Mononuclear cell (primary cell): Measurements from ENCODE around the gene DAGLB. TPM values are rescaled to one million over a fixed set of nuclear protein-coding genes. Genes with fewer than 3 reads are reported as not detected.

Experiments
- H3K27me3 ChIP-seq: 2 replicates; pipeline ENCODE4 v1.6.0; 2011; ENCODE audit warnings: low read length, control low read depth; ENCODE audit not compliant: insufficient read depth
- H3K4me1 ChIP-seq: 2 replicates; pipeline ENCODE4 v1.5.1; 2011; ENCODE audit warnings: mild to moderate bottlenecking, low read length, control low read depth; ENCODE audit not compliant: insufficient read depth
- H3K4me3 ChIP-seq: 2 replicates; pipeline ENCODE4 v1.5.1; 2011; ENCODE audit warnings: mild to moderate bottlenecking, low read length, moderate library complexity
- H3K9me3 ChIP-seq: 2 replicates; pipeline ENCODE4 v1.5.1; 2011; ENCODE audit warnings: low read depth, mild to moderate bottlenecking, control low read depth, low read length
- total RNA-seq: library from RNA; depleted of rRNA; stranded (reverse); fragments of >200 nt; gene quantifications from one replicate; pipeline ENCODE4 v1.2.3, GENCODE V29; 2012

DAGLB gene
- total RNA-seq, 1 donor: 9.9 TPM

DNA sequence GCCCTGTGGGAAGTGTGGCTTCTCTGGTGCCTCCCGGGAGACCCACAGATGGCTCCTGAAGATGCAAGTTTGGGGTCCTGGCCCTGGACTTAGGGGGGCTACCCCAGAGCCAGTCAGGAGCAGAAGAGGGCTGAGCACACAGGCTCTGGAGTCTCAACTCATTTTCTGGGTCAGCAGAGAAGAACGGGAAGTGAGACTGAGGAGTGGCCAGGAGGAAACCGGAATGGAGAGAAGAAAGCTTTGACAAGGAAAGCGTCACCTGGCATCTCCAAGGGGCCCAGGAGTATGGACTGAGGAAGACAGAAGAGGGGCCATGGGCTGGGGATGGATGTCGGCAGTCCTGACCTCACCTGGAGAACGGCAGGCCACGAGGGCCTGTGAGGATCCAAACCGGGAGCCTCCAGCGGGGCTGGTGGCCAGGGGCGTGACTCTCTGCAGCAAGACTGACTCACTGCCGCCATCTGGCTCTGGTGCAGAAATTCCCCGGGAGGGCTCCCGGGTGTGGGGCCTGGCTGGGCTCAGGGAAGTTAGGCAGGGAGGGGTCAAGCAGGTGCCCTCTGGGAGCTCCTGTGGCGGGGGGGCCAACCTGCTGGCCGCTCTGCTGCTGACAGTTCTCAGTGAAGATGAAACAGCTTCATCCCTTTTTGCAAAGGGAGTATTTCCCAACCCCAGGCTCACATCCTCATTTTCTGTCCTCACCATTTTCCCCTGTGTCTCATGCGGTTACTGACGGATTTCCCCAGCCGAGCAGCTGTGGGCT is 23.6 kb downstream of the DAGLB start:
- H3K9me3 ChIP-seq: no peaks in the 10 kb centered on the region
- H3K4me3 ChIP-seq: no peak overlapping the region
- peaks cover 46% of the 10 kb centered on the region for H3K4me1 ChIP-seq
- no peaks in the 10 kb centered on the region for H3K27me3 ChIP-seq

DNA sequence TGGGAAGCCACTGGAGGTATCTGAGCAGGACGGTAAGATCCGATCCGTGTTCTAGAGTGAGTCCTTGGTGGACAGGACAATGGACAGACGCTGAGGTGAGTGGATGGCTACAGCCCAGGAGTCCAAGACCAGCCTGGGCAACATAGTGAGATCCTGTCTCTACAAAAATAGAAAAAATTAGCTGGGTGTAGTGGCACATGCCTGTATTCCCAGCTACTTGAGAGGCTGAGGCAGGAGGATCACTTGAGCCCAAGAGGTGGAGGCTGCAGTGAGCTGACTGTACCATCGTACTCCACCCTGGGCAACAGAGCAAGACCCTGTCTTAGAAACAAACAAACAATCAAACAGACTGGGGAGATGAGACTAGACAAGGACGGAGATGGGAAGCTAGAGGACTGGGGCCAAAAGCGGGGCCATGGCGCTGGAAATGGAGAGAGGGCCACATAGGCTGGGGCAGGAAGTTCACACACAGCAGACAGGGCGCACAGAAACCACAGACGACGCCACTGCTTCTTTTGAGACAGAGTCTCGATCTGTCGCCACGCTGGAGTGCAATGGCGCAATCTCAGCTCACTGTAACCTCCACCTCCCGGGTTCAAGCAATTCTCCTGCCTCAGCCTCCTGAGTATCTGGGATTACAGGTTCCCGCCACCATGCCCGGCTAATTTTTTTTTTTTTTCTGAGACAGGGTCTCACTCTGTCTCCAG is 24.7 kb downstream of the DAGLB start:
- H3K4me3 ChIP-seq: no peak overlapping the region
- no peaks in the 10 kb centered on the region for H3K9me3 ChIP-seq
- no peaks in the 10 kb centered on the region for H3K27me3 ChIP-seq
- peaks cover 46% of the 10 kb centered on the region for H3K4me1 ChIP-seq

DNA sequence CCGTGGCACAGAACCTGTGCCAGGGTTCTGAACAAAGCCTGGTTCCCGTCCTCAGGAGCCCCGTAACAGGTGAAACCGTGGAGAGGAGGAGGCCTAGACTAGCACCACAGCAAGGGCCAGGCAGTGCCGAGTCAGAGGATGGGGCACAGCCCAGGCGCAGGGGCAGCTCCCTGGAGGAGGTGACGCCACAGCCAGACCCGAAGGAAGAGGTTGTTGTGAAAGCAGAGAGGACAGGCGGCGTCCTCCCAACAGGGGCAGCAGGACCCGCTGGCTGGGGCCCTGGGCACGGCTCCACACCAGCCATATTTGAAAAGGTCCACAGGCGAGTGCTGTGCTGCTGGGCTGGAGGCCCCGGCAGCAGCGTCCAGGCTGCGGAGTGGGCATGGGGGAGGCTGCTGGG is 25.7 kb downstream of the DAGLB start:
- Histone ChIP-seq H3K4me3 (no peak overlapping the region), H3K9me3 (no peaks in the 10 kb centered on the region), H3K27me3 (no peaks in the 10 kb centered on the region), H3K4me1 (peaks cover 46% of the 10 kb centered on the region)

DNA sequence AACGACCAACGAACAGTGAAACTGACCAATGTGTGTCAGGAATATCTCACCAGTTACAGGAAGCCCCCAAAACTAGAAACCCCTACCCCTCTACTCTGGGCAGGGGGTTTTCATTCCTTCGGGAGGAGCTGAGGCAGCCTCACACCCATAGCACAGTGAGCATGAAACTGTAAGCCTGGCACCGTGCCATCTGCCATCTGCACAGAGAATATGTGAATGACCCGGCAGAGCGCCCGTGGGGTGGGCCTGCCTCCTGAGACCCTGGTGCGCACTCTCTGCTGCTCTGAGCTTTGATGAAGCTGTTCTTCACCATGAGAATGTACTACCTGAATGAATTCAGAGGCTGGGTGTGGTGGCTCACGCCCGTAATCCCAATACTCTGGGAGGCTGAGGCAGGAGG is 27.1 kb downstream of the DAGLB start:
- H3K4me1 ChIP-seq: peaks cover 39% of the 10 kb centered on the region
- no peaks in the 10 kb centered on the region for H3K27me3 ChIP-seq
- H3K9me3 ChIP-seq: no peaks in the 10 kb centered on the region
- no peak overlapping the region for H3K4me3 ChIP-seq

DNA sequence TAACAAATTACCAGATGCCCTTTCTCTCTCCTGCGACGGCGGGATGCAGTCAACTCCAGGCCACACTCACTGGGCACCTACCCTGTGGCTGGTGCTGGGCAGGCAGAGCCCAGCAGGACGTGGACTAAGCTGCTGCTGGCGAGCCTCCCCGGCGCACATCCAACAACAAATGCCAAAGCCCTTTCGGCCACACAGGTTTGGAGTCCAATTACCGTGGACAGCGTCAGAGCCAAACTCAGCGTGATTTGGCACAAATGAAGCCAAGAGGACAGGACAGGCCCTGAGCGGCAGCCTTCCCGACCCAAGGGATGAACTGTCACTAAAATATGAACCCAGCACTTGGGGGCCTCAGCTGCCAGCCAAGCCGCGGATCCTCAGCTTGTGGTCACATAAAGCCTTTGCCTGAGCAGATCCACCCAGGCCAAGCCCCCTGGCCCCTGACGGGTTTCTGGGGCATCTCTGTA is 28.4 kb downstream of the DAGLB start:
- Histone ChIP-seq H3K4me3 (no peak overlapping the region), H3K4me1 (peaks cover 26% of the 10 kb centered on the region), H3K27me3 (no peaks in the 10 kb centered on the region), H3K9me3 (no peaks in the 10 kb centered on the region)

DNA sequence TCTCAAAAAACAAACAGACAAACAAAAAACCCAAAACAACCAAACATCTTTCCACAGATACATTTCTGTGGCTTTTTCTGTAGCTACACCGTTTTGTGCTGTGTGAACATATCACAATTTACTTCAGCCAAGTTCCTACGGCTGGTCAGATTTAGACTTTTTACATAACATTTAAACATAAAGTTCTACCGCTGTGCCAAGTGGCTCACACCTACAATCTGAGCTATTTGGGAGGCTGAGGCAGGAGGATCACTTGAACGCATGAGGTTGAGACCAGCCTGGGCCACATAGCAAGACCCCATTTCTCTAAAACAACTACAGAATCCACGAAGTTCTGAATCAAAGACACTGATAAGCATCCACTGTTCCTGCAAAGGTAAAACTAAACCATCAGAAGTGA is 30.3 kb downstream of the DAGLB start:
- H3K9me3 ChIP-seq: no peaks in the 10 kb centered on the region
- H3K27me3 ChIP-seq: no peaks in the 10 kb centered on the region
- H3K4me3 ChIP-seq: no peak overlapping the region
- H3K4me1 ChIP-seq: peaks cover 7% of the 10 kb centered on the region

DNA sequence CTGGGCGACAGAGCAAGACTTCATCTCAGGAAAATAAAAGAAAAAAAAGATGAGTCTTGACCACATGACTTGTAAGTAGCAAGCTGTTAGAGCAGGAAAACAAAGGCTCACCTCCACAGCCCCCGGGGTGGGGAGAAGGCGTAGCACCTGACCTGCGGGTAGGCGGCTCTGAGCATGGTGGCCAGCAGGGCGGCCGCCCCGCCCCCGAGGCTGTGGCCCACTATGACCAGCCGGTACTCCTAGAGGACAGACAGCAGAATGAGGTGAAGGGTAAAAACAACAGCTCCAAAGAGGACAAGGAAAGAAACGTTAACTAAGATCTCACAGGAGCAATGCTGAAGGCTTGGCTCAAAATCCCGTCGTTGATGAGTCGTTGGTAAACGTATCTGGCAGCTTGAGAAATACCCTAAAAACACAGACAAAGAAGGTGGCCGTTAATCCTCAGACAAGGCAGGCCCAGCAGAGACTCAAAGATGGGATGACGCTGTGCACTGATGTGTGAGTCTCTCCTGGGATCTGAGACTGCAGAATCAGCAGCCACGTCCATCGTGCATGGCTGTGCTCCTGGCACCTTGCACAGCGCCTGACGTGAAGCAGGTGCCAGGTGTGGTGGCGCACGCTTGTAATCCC is 31.1 kb downstream of the DAGLB start:
- no peaks in the 10 kb centered on the region for H3K27me3 ChIP-seq
- no peaks in the 10 kb centered on the region for H3K4me1 ChIP-seq
- H3K9me3 ChIP-seq: no peaks in the 10 kb centered on the region
- no peak overlapping the region for H3K4me3 ChIP-seq

DNA sequence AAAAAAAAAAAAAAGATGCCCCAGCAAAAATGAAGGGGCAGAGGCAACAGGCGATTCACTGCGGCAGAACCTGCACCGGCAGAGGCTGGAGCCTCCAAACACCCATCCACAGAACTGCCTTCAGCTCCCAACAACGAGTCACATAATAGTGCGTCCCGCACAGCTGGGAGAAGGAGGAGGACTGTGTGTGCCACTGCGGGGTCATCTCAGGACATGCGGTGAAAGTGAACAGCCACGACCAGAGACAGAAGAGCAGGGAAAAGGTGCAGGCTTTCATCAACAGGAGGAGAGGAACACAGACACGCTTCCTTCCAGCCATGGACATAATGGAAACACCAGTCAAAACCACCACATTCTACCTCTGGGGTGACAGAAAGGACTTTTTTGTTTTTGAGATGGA is 34.1 kb downstream of the DAGLB start:
- no peak overlapping the region for H3K4me3 ChIP-seq
- H3K4me1 ChIP-seq: no peaks in the 10 kb centered on the region
- H3K27me3 ChIP-seq: no peaks in the 10 kb centered on the region
- H3K9me3 ChIP-seq: no peaks in the 10 kb centered on the region

DNA sequence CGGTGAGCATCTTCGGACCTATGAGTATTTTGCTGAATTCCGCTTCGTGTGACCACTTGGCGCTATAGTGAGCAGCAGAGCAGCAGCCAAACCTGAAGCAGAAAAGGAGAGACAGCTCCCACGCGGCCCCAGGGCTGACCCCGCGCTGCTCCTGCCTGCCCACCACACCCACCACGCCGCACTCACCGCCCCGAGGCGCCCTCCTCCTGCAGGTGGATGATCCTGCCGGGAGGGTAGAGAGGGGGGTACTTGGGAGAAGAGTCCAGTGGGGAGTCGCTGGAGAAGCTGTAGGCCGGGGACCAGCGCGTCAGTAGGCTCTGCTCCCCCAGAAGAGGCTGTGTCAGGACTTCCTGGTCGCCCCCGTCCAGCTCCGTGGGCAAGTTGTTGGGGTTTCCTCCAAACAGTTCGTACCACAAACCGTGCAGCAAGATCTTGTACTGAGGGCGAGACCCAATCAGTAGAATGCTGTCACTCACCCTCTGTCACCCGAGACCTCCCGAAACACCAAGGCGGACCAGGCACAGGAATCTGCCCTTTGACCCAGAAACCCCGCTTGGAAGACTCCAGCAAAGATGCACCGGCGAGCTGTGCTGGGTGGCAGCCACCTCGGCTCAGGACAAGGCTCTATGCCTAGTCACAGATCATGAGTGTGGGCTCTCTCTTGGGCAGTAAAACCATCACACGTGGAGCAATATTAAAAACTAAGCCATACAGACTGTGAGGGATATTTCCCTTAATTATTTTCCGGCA is 37.6 kb downstream of the DAGLB start:
- no peaks in the 10 kb centered on the region for H3K4me1 ChIP-seq
- no peak overlapping the region for H3K4me3 ChIP-seq
- no peaks in the 10 kb centered on the region for H3K27me3 ChIP-seq
- no peaks in the 10 kb centered on the region for H3K9me3 ChIP-seq

DNA sequence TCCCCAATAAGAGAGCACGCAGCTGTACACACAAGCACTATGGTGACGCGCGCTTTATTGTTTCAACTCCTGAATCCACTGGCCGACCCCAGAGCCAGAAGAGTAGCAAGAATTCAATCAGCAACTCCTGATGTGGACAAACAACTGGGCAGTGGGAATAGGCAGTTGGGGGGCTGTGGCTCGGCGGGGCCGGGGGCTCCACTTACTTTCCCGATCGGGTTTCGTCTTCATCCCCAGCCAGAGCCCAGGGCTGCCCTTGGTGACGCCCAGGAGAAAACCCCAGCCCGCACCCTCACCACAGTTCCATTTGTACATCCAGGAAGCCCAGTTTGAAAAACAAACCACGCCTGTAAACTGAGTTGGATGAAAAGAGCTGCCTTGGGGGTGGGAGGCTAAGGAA is 38.7 kb downstream of the DAGLB start:
- no peak overlapping the region for H3K4me3 ChIP-seq
- H3K4me1 ChIP-seq: no peaks in the 10 kb centered on the region
- H3K9me3 ChIP-seq: no peaks in the 10 kb centered on the region
- no peaks in the 10 kb centered on the region for H3K27me3 ChIP-seq

DNA sequence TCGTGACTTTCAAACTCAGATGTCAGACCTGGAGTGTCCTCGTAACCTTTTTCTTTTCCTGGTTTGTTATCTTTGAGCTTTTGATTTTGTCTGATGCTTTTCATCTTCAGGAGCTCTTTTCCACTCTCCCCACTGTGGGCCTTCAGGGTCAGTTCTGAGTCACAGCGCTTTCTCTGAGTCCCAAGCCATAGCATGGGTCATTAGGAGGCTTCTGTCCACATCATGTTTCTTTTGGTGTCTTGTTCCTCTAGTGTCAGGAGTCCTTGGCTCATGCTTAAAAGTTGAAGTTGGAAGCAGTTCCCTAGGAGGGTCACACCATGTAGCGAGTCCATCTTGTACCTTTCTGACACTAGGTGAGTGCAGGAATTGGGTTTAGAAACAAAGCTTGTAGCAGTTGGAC is 40.3 kb downstream of the DAGLB start:
- Histone ChIP-seq H3K9me3 (no peaks in the 10 kb centered on the region), H3K4me1 (no peaks in the 10 kb centered on the region), H3K27me3 (no peaks in the 10 kb centered on the region), H3K4me3 (no peak overlapping the region)

DNA sequence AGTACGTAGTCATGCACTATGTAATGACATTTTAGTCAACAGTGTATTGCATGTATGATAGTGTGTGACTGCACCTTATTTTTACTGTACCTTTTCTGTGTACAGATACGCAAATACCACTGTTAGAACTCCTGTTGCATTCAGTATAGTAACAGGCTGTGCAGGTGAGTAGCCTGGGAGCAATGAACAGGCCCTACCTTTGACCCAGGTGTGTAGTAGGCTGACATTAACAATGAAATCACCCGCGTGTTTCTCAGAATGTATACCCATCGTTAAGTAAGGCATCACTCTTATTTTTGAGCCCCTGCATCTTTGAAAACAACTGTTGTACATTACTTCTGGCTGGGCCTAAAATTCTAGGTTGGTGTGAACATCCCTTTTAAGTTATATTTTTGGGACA is 41.6 kb downstream of the DAGLB start:
- Histone ChIP-seq H3K27me3 (no peaks in the 10 kb centered on the region), H3K9me3 (no peaks in the 10 kb centered on the region), H3K4me3 (no peak overlapping the region), H3K4me1 (no peaks in the 10 kb centered on the region)

DNA sequence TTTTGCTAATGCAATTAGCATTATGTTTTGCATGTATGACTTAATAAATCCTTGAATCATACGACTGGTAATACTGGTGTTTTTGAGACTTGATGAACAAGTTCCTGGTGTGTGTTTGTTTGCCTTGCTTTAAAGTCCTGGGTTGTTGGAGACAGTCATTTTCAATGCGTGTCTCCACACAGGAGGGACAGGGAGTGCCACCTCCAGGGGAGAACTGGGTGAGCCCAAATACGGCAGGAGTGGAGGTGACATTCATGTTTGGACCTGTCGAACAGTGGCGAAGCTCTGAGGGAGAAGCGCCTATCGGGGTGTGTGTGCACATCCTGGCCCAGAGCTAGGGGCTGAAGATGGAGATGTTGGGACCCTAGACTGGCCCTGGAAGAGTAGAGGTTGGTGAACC is 43.8 kb downstream of the DAGLB start:
- Histone ChIP-seq H3K4me1 (peaks cover 18% of the 10 kb centered on the region), H3K4me3 (no peak overlapping the region), H3K9me3 (no peaks in the 10 kb centered on the region), H3K27me3 (no peaks in the 10 kb centered on the region)

DNA sequence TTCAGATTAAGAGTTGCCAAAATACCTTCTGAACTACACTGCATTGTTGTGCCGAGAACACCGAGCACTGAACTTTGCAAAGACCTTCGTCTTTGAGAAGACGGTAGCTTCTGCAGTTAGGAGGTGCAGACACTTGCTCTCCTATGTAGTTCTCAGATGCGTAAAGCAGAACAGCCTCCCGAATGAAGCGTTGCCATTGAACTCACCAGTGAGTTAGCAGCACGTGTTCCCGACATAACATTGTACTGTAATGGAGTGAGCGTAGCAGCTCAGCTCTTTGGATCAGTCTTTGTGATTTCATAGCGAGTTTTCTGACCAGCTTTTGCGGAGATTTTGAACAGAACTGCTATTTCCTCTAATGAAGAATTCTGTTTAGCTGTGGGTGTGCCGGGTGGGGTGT is 45.0 kb downstream of the DAGLB start:
- Histone ChIP-seq H3K27me3 (no peaks in the 10 kb centered on the region), H3K4me3 (no peak overlapping the region)

DNA sequence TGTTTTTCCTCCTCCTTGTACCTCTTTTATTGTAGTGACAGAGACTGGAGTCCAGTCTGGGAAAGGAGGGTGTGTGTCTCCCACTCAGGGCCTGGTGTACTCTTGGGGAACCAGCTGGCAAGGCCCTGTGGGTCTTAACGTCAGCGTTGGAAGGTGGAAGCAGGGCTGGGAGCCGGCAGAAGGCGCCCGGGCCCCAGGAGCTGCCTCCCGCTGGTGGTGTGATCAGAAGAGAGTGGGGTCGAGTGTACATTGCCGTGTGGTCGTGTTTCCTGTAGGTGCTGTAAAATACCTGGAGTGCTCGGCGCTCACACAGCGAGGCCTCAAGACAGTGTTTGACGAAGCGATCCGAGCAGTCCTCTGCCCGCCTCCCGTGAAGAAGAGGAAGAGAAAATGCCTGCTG is 45.7 kb downstream of the DAGLB start:
- H3K4me1 ChIP-seq: peaks cover 34% of the 10 kb centered on the region
- H3K9me3 ChIP-seq: no peaks in the 10 kb centered on the region
- H3K27me3 ChIP-seq: no peaks in the 10 kb centered on the region
- no peak overlapping the region for H3K4me3 ChIP-seq

More for the DNA sequence above, 45.0 kb downstream of the DAGLB start:
- H3K4me1 ChIP-seq: peaks cover 27% of the 10 kb centered on the region
- H3K9me3 ChIP-seq: no peaks in the 10 kb centered on the region
